H1 (cell line): Measurements from ENCODE around the gene IQCN. TPM values are rescaled to one million over a fixed set of nuclear protein-coding genes. Genes with fewer than 3 reads are reported as not detected.
A peak's percentile ranks its signal among the peaks of the same experiment; 100 is the strongest.

Source experiments
- BCL11A ChIP-seq, 2 experiments: IDR thresholded peaks; one replicate each; pipeline ENCODE4 v1.6.1; 2011; ENCODE audit warnings: low read depth in 2 of 2, low read length in 2 of 2, mild to moderate bottlenecking in 2 of 2
- CEBPB ChIP-seq: IDR thresholded peaks from 2 replicates; pipeline ENCODE4 v1.6.1; 2012; ENCODE audit warnings: low read depth, low read length
- CHD7 ChIP-seq: fragments of 300-600 bp; sonication (generic); IDR thresholded peaks from 2 replicates; pipeline ENCODE4 v1.7.1; 2012; ENCODE audit warnings: low read length, moderate library complexity, mild to moderate bottlenecking, inconsistent platforms; ENCODE audit not compliant: insufficient replicate concordance
- CREB1 ChIP-seq: IDR thresholded peaks from 2 replicates; pipeline ENCODE4 v1.6.1; 2012; ENCODE audit warnings: inconsistent platforms
- KDM4A ChIP-seq: IDR thresholded peaks from one replicate; pipeline ENCODE4 v1.7.1; 2012; ENCODE audit warnings: low read depth, mild to moderate bottlenecking, moderate library complexity, low read length, inconsistent platforms; ENCODE audit not compliant: severe bottlenecking
- POLR2AphosphoS5 ChIP-seq: IDR thresholded peaks from 2 replicates; pipeline ENCODE4 v1.6.1; 2011; ENCODE audit warnings: low read depth, low read length
- SIRT6 ChIP-seq: IDR thresholded peaks from one replicate; pipeline ENCODE4 v1.7.1; 2012; ENCODE audit warnings: low read length, inconsistent platforms
- SRF ChIP-seq: IDR thresholded peaks from 2 replicates; pipeline ENCODE4 v1.6.1; 2011; ENCODE audit warnings: mild to moderate bottlenecking, low read depth, low read length, moderate library complexity
- SUZ12 ChIP-seq: fragments of 200-600 bp; sonication (generic); IDR thresholded peaks from 2 replicates; pipeline ENCODE4 v1.6.1; 2012; ENCODE audit warnings: mild to moderate bottlenecking, inconsistent platforms, low read length, moderate library complexity, mixed read lengths
- TEAD4 ChIP-seq: IDR thresholded peaks from 2 replicates; pipeline ENCODE4 v1.6.1; 2012; ENCODE audit warnings: low read depth, low read length, inconsistent platforms, mixed read lengths
- polyA plus RNA-seq, 7 experiments: library from polyadenylated mRNA; depleted of rRNA in 3 of 7; stranded (reverse) in 5 of 7; unstranded in 2 of 7; fragments of >200 nt in 5 of 7; fragments of 200-250 nt in 2 of 7; gene quantifications; 1 replicate in 5 of 7; 2 replicates in 1 of 7; 4 replicates in 1 of 7; pipeline versions ENCODE4 v1.2.1 to v1.2.3, GENCODE V29; 2011 to 2013; ENCODE audit warnings: missing spikeins in 2 of 7, mixed read lengths in 2 of 7
- total RNA-seq: library from RNA; stranded (reverse); fragmentation: NEBNext Ultra II Directional; extraction: Animal tissue kit (Norgen Biotek cat#: 25700); gene quantifications from 2 replicates; pipeline ENCODE4 v1.2.1, GENCODE V29; 2021
- TF ChIP-seq, protein P1 (sequence below): IDR thresholded peaks from 2 replicates; pipeline ENCODE4 v1.6.1; 2011; ENCODE audit warnings: low read depth, mild to moderate bottlenecking, low read length; ENCODE audit not compliant: insufficient read depth

IQCN gene
- total and polyA plus RNA-seq, 2 of the 8 experiments (the other 6 are each of a cell fraction or from before 2014, with no cell fraction given), result 0.36 to 1.0 TPM

DNA sequence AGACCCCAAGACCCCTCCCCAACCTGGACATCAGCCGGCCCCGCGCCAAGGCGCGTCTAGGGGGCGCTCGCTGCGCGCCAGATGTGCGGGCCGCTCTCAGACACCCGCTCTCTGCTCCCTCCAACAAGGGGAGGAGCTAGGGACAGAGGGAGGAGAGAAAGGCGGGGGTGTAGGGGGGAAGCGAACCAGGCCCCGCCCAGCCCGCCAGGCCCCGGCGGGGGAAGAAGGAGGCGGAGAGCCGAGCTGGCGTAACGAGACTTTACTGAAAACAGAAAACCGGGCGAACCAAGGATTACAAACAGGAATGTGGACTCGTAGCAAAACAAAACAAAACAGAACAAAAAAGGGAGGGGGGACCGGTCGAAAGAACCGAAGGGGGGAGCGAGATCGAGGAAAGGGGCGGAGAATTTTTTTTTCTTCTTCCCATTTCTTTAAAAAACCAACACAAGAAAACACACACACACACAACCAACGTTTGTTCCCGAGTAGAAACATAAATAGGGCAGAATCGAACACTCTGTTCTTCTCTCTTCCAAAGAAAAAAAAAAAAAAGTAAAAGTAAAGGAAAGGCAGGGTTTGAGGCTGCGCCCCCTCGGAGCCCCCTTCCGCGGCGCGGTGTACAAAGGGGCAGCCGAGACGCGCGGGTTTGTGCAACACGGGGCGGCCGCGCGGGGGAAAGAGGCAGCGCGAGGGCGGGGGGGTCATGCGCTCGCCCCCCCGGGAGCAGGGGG lies 5.4 kb upstream of the IQCN start (continued):
- TF ChIP-seq CHD7, result no peak
- TF ChIP-seq TEAD4, result no peak
- TF ChIP-seq, protein P1, sequence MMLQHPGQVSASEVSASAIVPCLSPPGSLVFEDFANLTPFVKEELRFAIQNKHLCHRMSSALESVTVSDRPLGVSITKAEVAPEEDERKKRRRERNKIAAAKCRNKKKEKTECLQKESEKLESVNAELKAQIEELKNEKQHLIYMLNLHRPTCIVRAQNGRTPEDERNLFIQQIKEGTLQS, result no peak
- no peak for TF ChIP-seq KDM4A
- TF ChIP-seq BCL11A (IDR thresholded peaks at IDR 0.05; ENCODE audit: low read depth in 2 of 2, low read length in 2 of 2), result no peak
- peak; percentile 23; the same call in 1 of the 2 replicates for TF ChIP-seq CREB1
- TF ChIP-seq SIRT6, result no peak
- no peak for TF ChIP-seq CEBPB
- no peak for TF ChIP-seq SUZ12
- TF ChIP-seq SRF, result no peak
- TF ChIP-seq POLR2AphosphoS5, result no peak; the same call in 1 of the 2 replicates
